Measurements from ENCODE around the gene SERPINH1.
A peak's percentile ranks its signal among the peaks of the same experiment; 100 is the strongest.

The SERPINH1 gene

DNA sequence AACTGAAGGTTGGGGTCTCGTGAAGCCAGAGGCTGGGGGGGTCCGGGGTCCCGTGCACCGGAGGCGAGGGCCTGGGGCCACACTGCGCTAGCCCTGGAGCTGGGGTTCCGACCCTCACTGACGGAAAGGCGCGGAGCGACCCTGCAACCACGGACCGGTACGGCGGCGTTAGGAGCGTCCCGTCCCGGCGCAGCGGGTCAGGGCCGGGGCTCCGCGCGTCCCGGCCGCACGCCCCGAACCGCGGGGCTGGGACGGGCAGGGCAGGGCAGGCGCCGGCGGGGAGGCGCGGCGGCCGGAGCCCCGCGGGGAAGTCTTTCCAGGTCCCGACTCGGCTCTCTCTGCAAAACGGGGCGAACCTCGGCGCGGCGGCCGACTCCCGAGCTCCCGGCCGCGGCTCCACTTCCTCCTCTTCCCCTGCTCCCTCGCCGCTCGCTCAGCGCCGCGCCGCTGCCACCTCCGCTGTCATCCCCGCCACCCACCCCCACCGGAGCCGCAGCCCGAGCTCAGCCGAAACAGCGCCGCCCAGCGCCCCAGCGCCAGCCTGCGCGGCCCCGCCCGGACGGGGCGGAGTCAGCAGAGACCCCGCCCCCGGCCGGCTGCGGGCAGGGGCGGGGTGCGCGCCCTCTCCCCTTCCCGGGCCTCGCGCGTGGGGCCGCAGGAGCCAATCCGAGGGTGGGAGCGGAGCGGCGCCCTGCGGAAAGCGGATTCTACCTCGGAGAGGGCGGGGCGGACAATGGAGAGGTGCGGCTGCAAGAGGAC lies 36.4 kb upstream of the SERPINH1 start, which contains the start of gene GDPD5:
TSS of gene GDPD5 (minus strand) at position 509 of the 759 bp plus-strand sequence. CDS start 48,206 bp downstream, outside the sequence.
- TF ChIP-seq POLR2AphosphoS5 (IDR thresholded peaks at IDR 0.05; ENCODE audit: low read depth) (no peak), GABPA (IDR thresholded peaks at IDR 0.05; ENCODE audit: low read depth) (no peak), SPI1 (IDR thresholded peaks at IDR 0.05; ENCODE audit: borderline replicate concordance, low read depth) (peak; percentile 55; the same call in 1 of the 2 replicates)
- TF ChIP-seq, protein P1, sequence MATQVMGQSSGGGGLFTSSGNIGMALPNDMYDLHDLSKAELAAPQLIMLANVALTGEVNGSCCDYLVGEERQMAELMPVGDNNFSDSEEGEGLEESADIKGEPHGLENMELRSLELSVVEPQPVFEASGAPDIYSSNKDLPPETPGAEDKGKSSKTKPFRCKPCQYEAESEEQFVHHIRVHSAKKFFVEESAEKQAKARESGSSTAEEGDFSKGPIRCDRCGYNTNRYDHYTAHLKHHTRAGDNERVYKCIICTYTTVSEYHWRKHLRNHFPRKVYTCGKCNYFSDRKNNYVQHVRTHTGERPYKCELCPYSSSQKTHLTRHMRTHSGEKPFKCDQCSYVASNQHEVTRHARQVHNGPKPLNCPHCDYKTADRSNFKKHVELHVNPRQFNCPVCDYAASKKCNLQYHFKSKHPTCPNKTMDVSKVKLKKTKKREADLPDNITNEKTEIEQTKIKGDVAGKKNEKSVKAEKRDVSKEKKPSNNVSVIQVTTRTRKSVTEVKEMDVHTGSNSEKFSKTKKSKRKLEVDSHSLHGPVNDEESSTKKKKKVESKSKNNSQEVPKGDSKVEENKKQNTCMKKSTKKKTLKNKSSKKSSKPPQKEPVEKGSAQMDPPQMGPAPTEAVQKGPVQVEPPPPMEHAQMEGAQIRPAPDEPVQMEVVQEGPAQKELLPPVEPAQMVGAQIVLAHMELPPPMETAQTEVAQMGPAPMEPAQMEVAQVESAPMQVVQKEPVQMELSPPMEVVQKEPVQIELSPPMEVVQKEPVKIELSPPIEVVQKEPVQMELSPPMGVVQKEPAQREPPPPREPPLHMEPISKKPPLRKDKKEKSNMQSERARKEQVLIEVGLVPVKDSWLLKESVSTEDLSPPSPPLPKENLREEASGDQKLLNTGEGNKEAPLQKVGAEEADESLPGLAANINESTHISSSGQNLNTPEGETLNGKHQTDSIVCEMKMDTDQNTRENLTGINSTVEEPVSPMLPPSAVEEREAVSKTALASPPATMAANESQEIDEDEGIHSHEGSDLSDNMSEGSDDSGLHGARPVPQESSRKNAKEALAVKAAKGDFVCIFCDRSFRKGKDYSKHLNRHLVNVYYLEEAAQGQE (IDR thresholded peaks at IDR 0.05; ENCODE audit: insufficient replicate concordance, low read depth), result no peak
- TF ChIP-seq, protein P2, sequence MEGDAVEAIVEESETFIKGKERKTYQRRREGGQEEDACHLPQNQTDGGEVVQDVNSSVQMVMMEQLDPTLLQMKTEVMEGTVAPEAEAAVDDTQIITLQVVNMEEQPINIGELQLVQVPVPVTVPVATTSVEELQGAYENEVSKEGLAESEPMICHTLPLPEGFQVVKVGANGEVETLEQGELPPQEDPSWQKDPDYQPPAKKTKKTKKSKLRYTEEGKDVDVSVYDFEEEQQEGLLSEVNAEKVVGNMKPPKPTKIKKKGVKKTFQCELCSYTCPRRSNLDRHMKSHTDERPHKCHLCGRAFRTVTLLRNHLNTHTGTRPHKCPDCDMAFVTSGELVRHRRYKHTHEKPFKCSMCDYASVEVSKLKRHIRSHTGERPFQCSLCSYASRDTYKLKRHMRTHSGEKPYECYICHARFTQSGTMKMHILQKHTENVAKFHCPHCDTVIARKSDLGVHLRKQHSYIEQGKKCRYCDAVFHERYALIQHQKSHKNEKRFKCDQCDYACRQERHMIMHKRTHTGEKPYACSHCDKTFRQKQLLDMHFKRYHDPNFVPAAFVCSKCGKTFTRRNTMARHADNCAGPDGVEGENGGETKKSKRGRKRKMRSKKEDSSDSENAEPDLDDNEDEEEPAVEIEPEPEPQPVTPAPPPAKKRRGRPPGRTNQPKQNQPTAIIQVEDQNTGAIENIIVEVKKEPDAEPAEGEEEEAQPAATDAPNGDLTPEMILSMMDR (IDR thresholded peaks at IDR 0.05; ENCODE audit: insufficient read depth, low read length), result no peak
- H3K4me3 ChIP-seq (replicated peaks; ENCODE audit: insufficient read depth, low read length), result peak within 1 kb of the TSS; percentile 69
- DNase-seq (ENCODE audit: low read depth in 1 of 2, low spot score in 1 of 2), result peak; percentile 76 to 80
- peaks cover 40% of the 10 kb centered on the region for H3K27me3 ChIP-seq (ENCODE audit: insufficient read depth, poor library complexity, severe bottlenecking)
- H3K27ac ChIP-seq (replicated peaks), result no peak within 1 kb of the TSS

DNA sequence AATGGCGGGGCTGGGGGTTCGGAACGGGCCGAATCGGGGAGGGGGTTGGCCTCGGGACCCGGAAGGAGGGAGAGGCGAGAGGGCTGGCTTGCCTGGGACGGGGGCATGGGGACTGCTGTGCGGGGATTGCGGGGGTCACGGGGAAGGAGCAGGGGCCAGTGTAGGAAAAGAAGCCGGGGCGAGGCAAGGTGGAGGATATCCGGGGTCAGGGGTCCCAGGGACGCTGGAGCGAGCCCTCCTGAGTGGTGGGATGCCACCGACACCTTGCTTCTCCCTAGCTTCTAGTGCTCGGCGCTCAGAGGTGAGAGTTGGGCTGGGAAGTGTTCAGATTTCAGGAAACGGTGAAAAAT lies 35.9 kb upstream of the SERPINH1 start:
- Histone ChIP-seq H3K4me3 (replicated peaks; ENCODE audit: insufficient read depth, low read length) (peak overlapping the region; percentile 69), H3K27ac (replicated peaks) (no peak overlapping the region)

DNA sequence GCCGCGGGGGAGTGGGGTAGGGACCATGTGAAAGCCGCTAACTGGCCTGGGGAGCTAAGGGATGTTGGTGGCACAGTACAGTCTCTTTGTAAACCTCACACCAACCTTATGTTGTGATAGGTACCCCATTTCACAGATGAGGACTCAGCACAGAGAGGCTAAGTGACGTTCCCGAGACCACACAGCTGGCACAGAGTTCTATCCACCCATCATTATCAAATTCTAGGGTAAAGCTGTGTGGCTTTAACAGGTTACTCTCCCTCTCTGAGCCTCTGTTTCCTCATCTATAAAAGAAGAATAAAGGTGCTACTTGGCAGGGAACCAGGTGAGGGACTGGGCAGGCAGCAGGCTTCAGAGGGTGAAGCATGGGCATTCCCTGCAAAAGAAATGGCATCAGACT lies 34.9 kb upstream of the SERPINH1 start:
- no peak overlapping the region for H3K27ac ChIP-seq (replicated peaks)
- TF ChIP-seq SPI1 (IDR thresholded peaks at IDR 0.05; ENCODE audit: borderline replicate concordance, low read depth) (no peak), GABPA (IDR thresholded peaks at IDR 0.05; ENCODE audit: low read depth) (no peak), POLR2AphosphoS5 (IDR thresholded peaks at IDR 0.05; ENCODE audit: low read depth) (no peak)
- TF ChIP-seq, protein P1 (IDR thresholded peaks at IDR 0.05; ENCODE audit: insufficient replicate concordance, low read depth), result no peak
- TF ChIP-seq, protein P2 (IDR thresholded peaks at IDR 0.05; ENCODE audit: insufficient read depth, low read length), result no peak
- DNase-seq (ENCODE audit: low read depth in 1 of 2, low spot score in 1 of 2), result no peak
- peaks cover 40% of the 10 kb centered on the region for H3K27me3 ChIP-seq (ENCODE audit: insufficient read depth, poor library complexity, severe bottlenecking)
- H3K4me3 ChIP-seq (replicated peaks; ENCODE audit: insufficient read depth, low read length), result no peak overlapping the region

More for the DNA sequence above, 35.9 kb upstream of the SERPINH1 start:
- TF ChIP-seq GABPA (IDR thresholded peaks at IDR 0.05; ENCODE audit: low read depth) (no peak), SPI1 (IDR thresholded peaks at IDR 0.05; ENCODE audit: borderline replicate concordance, low read depth) (no peak)
- H3K27me3 ChIP-seq (ENCODE audit: insufficient read depth, poor library complexity, severe bottlenecking), result peaks cover 40% of the 10 kb centered on the region
- DNase-seq (ENCODE audit: low read depth in 1 of 2, low spot score in 1 of 2), result no peak

DNA sequence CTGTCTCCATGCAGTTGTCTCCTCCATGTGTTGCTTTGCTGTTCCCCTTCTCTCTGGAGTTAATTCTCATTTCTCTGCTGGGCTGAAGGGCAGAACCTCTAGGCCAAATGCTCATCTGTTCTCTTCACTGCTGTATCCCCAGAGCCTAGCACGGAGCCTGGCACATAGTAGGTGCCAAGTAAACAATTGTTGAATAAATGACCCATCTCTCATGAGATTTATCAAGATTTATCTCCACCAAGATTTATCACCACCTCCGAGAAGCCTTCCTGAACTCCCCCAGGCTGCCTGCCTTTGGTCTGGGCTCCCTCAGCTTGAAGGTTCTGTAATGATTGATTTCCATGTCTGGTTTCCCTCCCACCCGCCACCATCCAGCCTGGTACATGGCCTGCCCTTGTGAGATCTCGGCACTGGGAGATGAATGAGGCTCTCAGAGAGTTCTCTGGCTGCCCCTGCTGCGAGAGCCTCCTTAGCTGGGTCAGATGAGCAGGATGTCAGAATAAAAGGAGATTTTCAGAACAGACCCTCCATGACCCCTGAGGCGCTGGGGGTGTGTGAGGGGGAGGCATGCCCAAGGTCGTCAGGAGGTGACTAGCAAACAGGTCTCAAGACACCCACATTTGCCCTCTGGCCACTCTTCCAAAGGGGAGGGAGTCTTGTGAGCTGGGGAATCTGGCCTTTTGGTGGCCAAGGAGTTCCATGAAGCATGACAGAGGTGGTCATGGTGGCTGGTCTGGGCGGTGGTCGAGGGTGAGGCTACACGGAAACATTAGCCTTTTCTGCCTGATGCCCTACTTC lies 33.9 kb upstream of the SERPINH1 start:
- no peak for DNase-seq (ENCODE audit: low read depth in 1 of 2, low spot score in 1 of 2)
- Histone ChIP-seq H3K27ac (replicated peaks) (no peak overlapping the region), H3K4me3 (replicated peaks; ENCODE audit: insufficient read depth, low read length) (no peak overlapping the region), H3K27me3 (ENCODE audit: insufficient read depth, poor library complexity, severe bottlenecking) (peaks cover 36% of the 10 kb centered on the region)
- TF ChIP-seq, protein P2 (IDR thresholded peaks at IDR 0.05; ENCODE audit: insufficient read depth, low read length), result no peak
- no peak for TF ChIP-seq POLR2AphosphoS5 (IDR thresholded peaks at IDR 0.05; ENCODE audit: low read depth)

Measured in HL-60 (cell line).